Spleen (tissue), 7 donors: ENCODE data around the gene FADS1.

ENCODE experiments used
- POLR2A ChIP-seq, 3 donors: fragments of 450-650 bp; IDR thresholded peaks; one replicate each; pipeline ENCODE4 v1.5.1; 2017; ENCODE audit warnings: antibody characterized with exemption in 3 of 3, mild to moderate bottlenecking in 1 of 3
- POLR2AphosphoS5 ChIP-seq, 3 donors: sonication (generic); formaldehyde crosslinking; IDR thresholded peaks; one replicate each; pipeline ENCODE4 v1.5.1; 2017; ENCODE audit warnings: antibody characterized with exemption in 3 of 3
- TF ChIP-seq, protein P1 (sequence below), 11 experiments: fragments of 200-600 bp in 7 of 11; fragments of 450-650 bp in 4 of 11; sonication (generic) in 4 of 11; IDR thresholded peaks in 8 of 11; conservative IDR thresholded peaks in 3 of 11; 1 replicate in 7 of 11; 2 replicates in 4 of 11; pipeline versions ENCODE4 v1.4.0 to v1.8.0; 2016 to 2021; ENCODE audit warnings: antibody characterized with exemption in 11 of 11, inconsistent platforms in 4 of 11, mild to moderate bottlenecking in 1 of 11
- donor health status: DM: no; HTN: no; CAD: no; lungs with moderate emphysema.
- donor health status: DM: no; HTN: no; CAD: no.
- donor health status: DM: no; HTN: no; CAD: no.

DNA sequence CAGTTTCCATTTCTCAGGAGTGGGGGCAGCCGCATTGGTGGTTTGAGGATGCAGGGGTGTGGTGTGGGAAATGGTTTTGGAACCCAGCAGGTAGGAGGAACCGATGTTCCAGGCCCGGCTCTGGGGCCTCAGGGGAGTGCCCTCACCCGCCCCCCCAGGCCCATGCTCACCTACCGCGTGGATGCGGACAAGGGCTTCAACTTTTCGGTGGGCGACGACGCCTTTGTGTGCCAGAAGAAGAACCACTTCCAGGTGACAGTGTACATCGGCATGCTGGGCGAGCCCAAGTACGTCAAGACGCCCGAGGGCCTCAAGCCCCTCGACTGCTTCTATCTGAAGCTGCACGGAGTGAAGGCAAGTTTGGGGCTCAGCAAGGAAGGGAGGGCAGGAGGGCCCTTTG is 43.0 kb downstream of the FADS1 start:
- TF ChIP-seq, protein P1, sequence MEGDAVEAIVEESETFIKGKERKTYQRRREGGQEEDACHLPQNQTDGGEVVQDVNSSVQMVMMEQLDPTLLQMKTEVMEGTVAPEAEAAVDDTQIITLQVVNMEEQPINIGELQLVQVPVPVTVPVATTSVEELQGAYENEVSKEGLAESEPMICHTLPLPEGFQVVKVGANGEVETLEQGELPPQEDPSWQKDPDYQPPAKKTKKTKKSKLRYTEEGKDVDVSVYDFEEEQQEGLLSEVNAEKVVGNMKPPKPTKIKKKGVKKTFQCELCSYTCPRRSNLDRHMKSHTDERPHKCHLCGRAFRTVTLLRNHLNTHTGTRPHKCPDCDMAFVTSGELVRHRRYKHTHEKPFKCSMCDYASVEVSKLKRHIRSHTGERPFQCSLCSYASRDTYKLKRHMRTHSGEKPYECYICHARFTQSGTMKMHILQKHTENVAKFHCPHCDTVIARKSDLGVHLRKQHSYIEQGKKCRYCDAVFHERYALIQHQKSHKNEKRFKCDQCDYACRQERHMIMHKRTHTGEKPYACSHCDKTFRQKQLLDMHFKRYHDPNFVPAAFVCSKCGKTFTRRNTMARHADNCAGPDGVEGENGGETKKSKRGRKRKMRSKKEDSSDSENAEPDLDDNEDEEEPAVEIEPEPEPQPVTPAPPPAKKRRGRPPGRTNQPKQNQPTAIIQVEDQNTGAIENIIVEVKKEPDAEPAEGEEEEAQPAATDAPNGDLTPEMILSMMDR (IDR thresholded peaks at IDR 0.05 in 8 of 11, conservative IDR thresholded peaks at IDR 0.05 in 3 of 11) = no peak
- TF ChIP-seq POLR2A (IDR thresholded peaks at IDR 0.05) (no peak), POLR2AphosphoS5 (IDR thresholded peaks at IDR 0.05) (no peak)
